WTC11 (cell line): ENCODE results near the gene SCGB1D2. TPM values are rescaled to one million over a fixed set of nuclear protein-coding genes. Genes with fewer than 3 reads are reported as not detected.

Experiments used
- ATAC-seq: fragments of 200-7000 bp; cut with Tn5 transposase; 2 replicates; pipeline ENCODE4 v1.10.0; 2021; ENCODE audit warnings: mild to moderate bottlenecking, moderate library complexity
- CTCF ChIA-PET: fragments of 300-600 bp; sonication (Branson Sonifier 250); formaldehyde crosslinking; loops from one replicate; lab custom pipeline; 2021; ENCODE audit warnings: antibody characterized with exemption; lab: Charles Lee
- POLR2A ChIA-PET: fragments of 350-600 bp; sonication (Branson Sonifier 250); formaldehyde crosslinking; loops from one replicate; lab custom pipeline; 2021; ENCODE audit warnings: antibody characterized with exemption; lab: Charles Lee
- DNase-seq: peaks from one replicate; pipeline ENCODE4 v3.0.0; 2021; ENCODE audit warnings: low spot score
- H3K27ac Mint-ChIP-seq: 2 replicates; pipeline ENCODE4 v1.8.0; 2021; ENCODE audit warnings: mixed read lengths
- H3K27me3 Mint-ChIP-seq: 2 replicates; pipeline ENCODE4 v1.8.0; 2021; ENCODE audit warnings: low read depth, mild to moderate bottlenecking, moderate library complexity, mixed read lengths
- H3K36me3 Mint-ChIP-seq: 2 replicates; pipeline ENCODE4 v1.8.0; 2021; ENCODE audit warnings: mixed read lengths
- H3K4me1 Mint-ChIP-seq: 2 replicates; pipeline ENCODE4 v1.8.0; 2022; ENCODE audit warnings: mixed read lengths
- H3K4me3 Mint-ChIP-seq: 2 replicates; pipeline ENCODE4 v1.8.0; 2021; ENCODE audit warnings: mild to moderate bottlenecking, moderate library complexity, mixed read lengths
- H3K9me3 Mint-ChIP-seq: 2 replicates; pipeline ENCODE4 v1.8.0; 2021; ENCODE audit warnings: mixed read lengths
- ATF1 ChIP-seq: sonication (generic); formaldehyde crosslinking; IDR thresholded peaks from 2 replicates; pipeline ENCODE4 v1.8.1; 2023; ENCODE audit warnings: mild to moderate bottlenecking, moderate library complexity, missing genetic modification reagents
- ELF4 ChIP-seq: sonication (generic); formaldehyde crosslinking; IDR thresholded peaks from 2 replicates; pipeline ENCODE4 v1.8.1; 2022; ENCODE audit warnings: low read depth, mild to moderate bottlenecking, moderate library complexity, missing genetic modification reagents
- ESRRA ChIP-seq: sonication (generic); formaldehyde crosslinking; IDR thresholded peaks from 2 replicates; pipeline ENCODE4 v1.8.1; 2022; ENCODE audit warnings: mild to moderate bottlenecking, missing genetic modification reagents, borderline replicate concordance
- GTF2I ChIP-seq: fragments of 250-450 bp; sonication (Bioruptor Pico); conservative IDR thresholded peaks from 2 replicates; pipeline ENCODE4 v1.4.0; 2021; ENCODE audit warnings: mild to moderate bottlenecking
- MXD4 ChIP-seq: fragments of 250-450 bp; sonication (Bioruptor Pico); IDR thresholded peaks from 2 replicates; pipeline ENCODE4 v1.8.0; 2021; ENCODE audit warnings: mild to moderate bottlenecking, moderate library complexity, borderline replicate concordance
- NFE2L1 ChIP-seq: sonication (generic); formaldehyde crosslinking; IDR thresholded peaks from 2 replicates; pipeline ENCODE4 v1.8.1; 2023; ENCODE audit warnings: missing genetic modification reagents
- SOX15 ChIP-seq: fragments of 250-450 bp; sonication (Bioruptor Pico); IDR thresholded peaks from 2 replicates; pipeline ENCODE4 v1.9.0; 2021; ENCODE audit warnings: mild to moderate bottlenecking
- total RNA-seq: library from RNA; stranded (reverse); gene quantifications from 3 replicates; pipeline ENCODE4 v1.2.3, GENCODE V29; 2021
- TF ChIP-seq, protein P1 (sequence below): sonication (generic); formaldehyde crosslinking; IDR thresholded peaks from 2 replicates; pipeline ENCODE4 v1.8.1; 2023; ENCODE audit warnings: mild to moderate bottlenecking, missing genetic modification reagents, moderate library complexity
- TF ChIP-seq, protein P2 (sequence below): sonication (generic); formaldehyde crosslinking; IDR thresholded peaks from 2 replicates; pipeline ENCODE4 v1.8.0; 2023; ENCODE audit warnings: missing genetic modification reagents, mild to moderate bottlenecking, borderline replicate concordance
- TF ChIP-seq, protein P3 (sequence below): sonication (generic); formaldehyde crosslinking; conservative IDR thresholded peaks from 2 replicates; pipeline ENCODE4 v1.8.1; 2022; ENCODE audit warnings: mild to moderate bottlenecking, missing genetic modification reagents
- TF ChIP-seq, protein P4 (sequence below): sonication (generic); formaldehyde crosslinking; IDR thresholded peaks from 2 replicates; pipeline ENCODE4 v1.8.1; 2022; ENCODE audit warnings: low read depth, mild to moderate bottlenecking, moderate library complexity, missing genetic modification reagents, borderline replicate concordance
- TF ChIP-seq, protein P5 (sequence below): fragments of 250-450 bp; sonication (Bioruptor Pico); IDR thresholded peaks from 2 replicates; pipeline ENCODE4 v1.8.0; 2021; ENCODE audit warnings: mild to moderate bottlenecking
- TF ChIP-seq, protein P6 (sequence below): sonication (generic); formaldehyde crosslinking; IDR thresholded peaks from 2 replicates; pipeline ENCODE4 v1.8.1; 2023; ENCODE audit warnings: mild to moderate bottlenecking, moderate library complexity, missing genetic modification reagents
- TF ChIP-seq, protein P7 (sequence below): sonication (generic); formaldehyde crosslinking; IDR thresholded peaks from 2 replicates; pipeline ENCODE4 v1.8.0; 2022; ENCODE audit warnings: missing genetic modification reagents

Gene SCGB1D2
- total RNA-seq, 1 experiment from 2014 or later = not detected

GRCh38 chr11:62217191-62217748, 24.8 kb upstream of the SCGB1D2 start:
- Mint-ChIP-seq H3K27me3 (no peaks in the 10 kb centered on the region), H3K4me3 (no peak overlapping the region), H3K9me3 (peaks cover 11% of the 10 kb centered on the region), H3K27ac (no peak overlapping the region), H3K36me3 (peaks cover 5% of the 10 kb centered on the region), H3K4me1 (no peaks in the 10 kb centered on the region)
- TF ChIP-seq, protein P1, sequence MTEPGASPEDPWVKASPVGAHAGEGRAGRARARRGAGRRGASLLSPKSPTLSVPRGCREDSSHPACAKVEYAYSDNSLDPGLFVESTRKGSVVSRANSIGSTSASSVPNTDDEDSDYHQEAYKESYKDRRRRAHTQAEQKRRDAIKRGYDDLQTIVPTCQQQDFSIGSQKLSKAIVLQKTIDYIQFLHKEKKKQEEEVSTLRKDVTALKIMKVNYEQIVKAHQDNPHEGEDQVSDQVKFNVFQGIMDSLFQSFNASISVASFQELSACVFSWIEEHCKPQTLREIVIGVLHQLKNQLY (CRISPR knock-in tag) = no peak
- TF ChIP-seq, protein P2, sequence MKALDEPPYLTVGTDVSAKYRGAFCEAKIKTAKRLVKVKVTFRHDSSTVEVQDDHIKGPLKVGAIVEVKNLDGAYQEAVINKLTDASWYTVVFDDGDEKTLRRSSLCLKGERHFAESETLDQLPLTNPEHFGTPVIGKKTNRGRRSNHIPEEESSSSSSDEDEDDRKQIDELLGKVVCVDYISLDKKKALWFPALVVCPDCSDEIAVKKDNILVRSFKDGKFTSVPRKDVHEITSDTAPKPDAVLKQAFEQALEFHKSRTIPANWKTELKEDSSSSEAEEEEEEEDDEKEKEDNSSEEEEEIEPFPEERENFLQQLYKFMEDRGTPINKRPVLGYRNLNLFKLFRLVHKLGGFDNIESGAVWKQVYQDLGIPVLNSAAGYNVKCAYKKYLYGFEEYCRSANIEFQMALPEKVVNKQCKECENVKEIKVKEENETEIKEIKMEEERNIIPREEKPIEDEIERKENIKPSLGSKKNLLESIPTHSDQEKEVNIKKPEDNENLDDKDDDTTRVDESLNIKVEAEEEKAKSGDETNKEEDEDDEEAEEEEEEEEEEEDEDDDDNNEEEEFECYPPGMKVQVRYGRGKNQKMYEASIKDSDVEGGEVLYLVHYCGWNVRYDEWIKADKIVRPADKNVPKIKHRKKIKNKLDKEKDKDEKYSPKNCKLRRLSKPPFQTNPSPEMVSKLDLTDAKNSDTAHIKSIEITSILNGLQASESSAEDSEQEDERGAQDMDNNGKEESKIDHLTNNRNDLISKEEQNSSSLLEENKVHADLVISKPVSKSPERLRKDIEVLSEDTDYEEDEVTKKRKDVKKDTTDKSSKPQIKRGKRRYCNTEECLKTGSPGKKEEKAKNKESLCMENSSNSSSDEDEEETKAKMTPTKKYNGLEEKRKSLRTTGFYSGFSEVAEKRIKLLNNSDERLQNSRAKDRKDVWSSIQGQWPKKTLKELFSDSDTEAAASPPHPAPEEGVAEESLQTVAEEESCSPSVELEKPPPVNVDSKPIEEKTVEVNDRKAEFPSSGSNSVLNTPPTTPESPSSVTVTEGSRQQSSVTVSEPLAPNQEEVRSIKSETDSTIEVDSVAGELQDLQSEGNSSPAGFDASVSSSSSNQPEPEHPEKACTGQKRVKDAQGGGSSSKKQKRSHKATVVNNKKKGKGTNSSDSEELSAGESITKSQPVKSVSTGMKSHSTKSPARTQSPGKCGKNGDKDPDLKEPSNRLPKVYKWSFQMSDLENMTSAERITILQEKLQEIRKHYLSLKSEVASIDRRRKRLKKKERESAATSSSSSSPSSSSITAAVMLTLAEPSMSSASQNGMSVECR (CRISPR knock-in tag) = no peak
- TF ChIP-seq ELF4 (no peak), GTF2I (CRISPR knock-in tag) (no peak), ESRRA (CRISPR knock-in tag) (no peak), MXD4 (CRISPR knock-in tag) (no peak), SOX15 (CRISPR knock-in tag) (no peak), NFE2L1 (CRISPR knock-in tag) (no peak), ATF1 (no peak)
- TF ChIP-seq, protein P3, sequence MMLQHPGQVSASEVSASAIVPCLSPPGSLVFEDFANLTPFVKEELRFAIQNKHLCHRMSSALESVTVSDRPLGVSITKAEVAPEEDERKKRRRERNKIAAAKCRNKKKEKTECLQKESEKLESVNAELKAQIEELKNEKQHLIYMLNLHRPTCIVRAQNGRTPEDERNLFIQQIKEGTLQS (CRISPR knock-in tag) = no peak
- TF ChIP-seq, protein P4, sequence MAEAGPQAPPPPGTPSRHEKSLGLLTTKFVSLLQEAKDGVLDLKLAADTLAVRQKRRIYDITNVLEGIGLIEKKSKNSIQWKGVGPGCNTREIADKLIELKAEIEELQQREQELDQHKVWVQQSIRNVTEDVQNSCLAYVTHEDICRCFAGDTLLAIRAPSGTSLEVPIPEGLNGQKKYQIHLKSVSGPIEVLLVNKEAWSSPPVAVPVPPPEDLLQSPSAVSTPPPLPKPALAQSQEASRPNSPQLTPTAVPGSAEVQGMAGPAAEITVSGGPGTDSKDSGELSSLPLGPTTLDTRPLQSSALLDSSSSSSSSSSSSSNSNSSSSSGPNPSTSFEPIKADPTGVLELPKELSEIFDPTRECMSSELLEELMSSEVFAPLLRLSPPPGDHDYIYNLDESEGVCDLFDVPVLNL (CRISPR knock-in tag) = no peak
- TF ChIP-seq, protein P5, sequence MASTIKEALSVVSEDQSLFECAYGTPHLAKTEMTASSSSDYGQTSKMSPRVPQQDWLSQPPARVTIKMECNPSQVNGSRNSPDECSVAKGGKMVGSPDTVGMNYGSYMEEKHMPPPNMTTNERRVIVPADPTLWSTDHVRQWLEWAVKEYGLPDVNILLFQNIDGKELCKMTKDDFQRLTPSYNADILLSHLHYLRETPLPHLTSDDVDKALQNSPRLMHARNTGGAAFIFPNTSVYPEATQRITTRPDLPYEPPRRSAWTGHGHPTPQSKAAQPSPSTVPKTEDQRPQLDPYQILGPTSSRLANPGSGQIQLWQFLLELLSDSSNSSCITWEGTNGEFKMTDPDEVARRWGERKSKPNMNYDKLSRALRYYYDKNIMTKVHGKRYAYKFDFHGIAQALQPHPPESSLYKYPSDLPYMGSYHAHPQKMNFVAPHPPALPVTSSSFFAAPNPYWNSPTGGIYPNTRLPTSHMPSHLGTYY (CRISPR knock-in tag) = no peak
- TF ChIP-seq, protein P6, sequence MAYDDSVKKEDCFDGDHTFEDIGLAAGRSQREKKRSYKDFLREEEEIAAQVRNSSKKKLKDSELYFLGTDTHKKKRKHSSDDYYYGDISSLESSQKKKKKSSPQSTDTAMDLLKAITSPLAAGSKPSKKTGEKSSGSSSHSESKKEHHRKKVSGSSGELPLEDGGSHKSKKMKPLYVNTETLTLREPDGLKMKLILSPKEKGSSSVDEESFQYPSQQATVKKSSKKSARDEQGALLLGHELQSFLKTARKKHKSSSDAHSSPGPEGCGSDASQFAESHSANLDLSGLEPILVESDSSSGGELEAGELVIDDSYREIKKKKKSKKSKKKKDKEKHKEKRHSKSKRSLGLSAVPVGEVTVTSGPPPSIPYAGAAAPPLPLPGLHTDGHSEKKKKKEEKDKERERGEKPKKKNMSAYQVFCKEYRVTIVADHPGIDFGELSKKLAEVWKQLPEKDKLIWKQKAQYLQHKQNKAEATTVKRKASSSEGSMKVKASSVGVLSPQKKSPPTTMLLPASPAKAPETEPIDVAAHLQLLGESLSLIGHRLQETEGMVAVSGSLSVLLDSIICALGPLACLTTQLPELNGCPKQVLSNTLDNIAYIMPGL = no peak
- TF ChIP-seq, protein P7, sequence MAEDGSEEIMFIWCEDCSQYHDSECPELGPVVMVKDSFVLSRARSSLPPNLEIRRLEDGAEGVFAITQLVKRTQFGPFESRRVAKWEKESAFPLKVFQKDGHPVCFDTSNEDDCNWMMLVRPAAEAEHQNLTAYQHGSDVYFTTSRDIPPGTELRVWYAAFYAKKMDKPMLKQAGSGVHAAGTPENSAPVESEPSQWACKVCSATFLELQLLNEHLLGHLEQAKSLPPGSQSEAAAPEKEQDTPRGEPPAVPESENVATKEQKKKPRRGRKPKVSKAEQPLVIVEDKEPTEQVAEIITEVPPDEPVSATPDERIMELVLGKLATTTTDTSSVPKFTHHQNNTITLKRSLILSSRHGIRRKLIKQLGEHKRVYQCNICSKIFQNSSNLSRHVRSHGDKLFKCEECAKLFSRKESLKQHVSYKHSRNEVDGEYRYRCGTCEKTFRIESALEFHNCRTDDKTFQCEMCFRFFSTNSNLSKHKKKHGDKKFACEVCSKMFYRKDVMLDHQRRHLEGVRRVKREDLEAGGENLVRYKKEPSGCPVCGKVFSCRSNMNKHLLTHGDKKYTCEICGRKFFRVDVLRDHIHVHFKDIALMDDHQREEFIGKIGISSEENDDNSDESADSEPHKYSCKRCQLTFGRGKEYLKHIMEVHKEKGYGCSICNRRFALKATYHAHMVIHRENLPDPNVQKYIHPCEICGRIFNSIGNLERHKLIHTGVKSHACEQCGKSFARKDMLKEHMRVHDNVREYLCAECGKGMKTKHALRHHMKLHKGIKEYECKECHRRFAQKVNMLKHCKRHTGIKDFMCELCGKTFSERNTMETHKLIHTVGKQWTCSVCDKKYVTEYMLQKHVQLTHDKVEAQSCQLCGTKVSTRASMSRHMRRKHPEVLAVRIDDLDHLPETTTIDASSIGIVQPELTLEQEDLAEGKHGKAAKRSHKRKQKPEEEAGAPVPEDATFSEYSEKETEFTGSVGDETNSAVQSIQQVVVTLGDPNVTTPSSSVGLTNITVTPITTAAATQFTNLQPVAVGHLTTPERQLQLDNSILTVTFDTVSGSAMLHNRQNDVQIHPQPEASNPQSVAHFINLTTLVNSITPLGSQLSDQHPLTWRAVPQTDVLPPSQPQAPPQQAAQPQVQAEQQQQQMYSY = no peak
- DNase-seq = no peak
- no peak; the same call in 1 of the 2 replicates for ATAC-seq
- POLR2A ChIA-PET = no interaction called here
- CTCF ChIA-PET = interaction anchor here (0.7 to 1.4 kb wide), 22 partner anchors 19 to 177 kb away, joined by 3 to 9 read pairs (median 3); partner anchors contain the start of genes ASRGL1, SCGB1D1 and SCGB1D2
